K562 (cell line): ENCODE data around the gene GNPAT. TPM values are rescaled to one million over a fixed set of nuclear protein-coding genes. Genes with fewer than 3 reads are reported as not detected.

Experiments
- ATAC-seq: fragments of 200-7000 bp; cut with Tn5 transposase; 3 replicates; pipeline ENCODE4 v1.9.1; 2020; ENCODE audit warnings: moderate library complexity
- BruUV-seq: library from RNA; stranded (reverse); fragments of 400-500 nt; replicated peaks from 2 replicates; lab custom pipeline; 2021; lab: Mats Ljungman, UMichigan
- CTCF ChIA-PET: fragments of 300-600 bp; formaldehyde crosslinking; extraction: SDS; loops from one replicate; lab custom pipeline; 2021; ENCODE audit warnings: low intra/inter-chr PET ratio; lab: Yijun Ruan, JAX
- POLR2A ChIA-PET: fragments of 300-600, 350-650 bp; sonication (Branson Sonifier 250); formaldehyde crosslinking; extraction: SDS; loops from one replicate; lab custom pipeline; 2021; ENCODE audit warnings: antibody characterized with exemption, inconsistent platforms; lab: Yijun Ruan, JAX
- DNase-seq, 4 experiments: peaks; one replicate each; pipeline versions ENCODE4 v3.0.0 to v3.0.0-alpha.2; 2011 to 2018; ENCODE audit warnings: low spot score in 3 of 4, mixed read lengths in 3 of 4; ENCODE audit errors: extremely low read depth in 1 of 4
- FAIRE-seq: peaks from 2 replicates; lab custom pipeline; 2011; peaks lifted over from hg19 to GRCh38; lab: Jason Lieb, UNC
- H2AFZ ChIP-seq: 2 replicates; pipeline ENCODE4 v1.6.0; 2011; ENCODE audit warnings: low read depth, low read length, control low read depth, inconsistent platforms
- H3K27ac ChIP-seq: fragments of 200-600 bp; 3 replicates; pipeline ENCODE4 v1.8.0; 2011; ENCODE audit warnings: low read depth, mild to moderate bottlenecking, control low read depth, inconsistent platforms, low read length, moderate library complexity, mixed read lengths; ENCODE audit errors: extremely low read depth
- H3K27me3 ChIP-seq, 2 experiments: fragments of 300-600 bp in 1 of 2; 2 replicates in 1 of 2; 3 replicates in 1 of 2; pipeline versions ENCODE4 v1.6.0 to v1.8.0; 2011; ENCODE audit warnings: inconsistent platforms in 2 of 2, low read length in 2 of 2, mild to moderate bottlenecking in 1 of 2, mixed read lengths in 1 of 2, moderate library complexity in 1 of 2; ENCODE audit not compliant: control insufficient read depth in 2 of 2, insufficient read depth in 2 of 2
- H3K36me3 ChIP-seq: fragments of 300-600 bp; 3 replicates; pipeline ENCODE4 v1.8.0; 2011; ENCODE audit warnings: mild to moderate bottlenecking, low read length, inconsistent platforms; ENCODE audit not compliant: control insufficient read depth, insufficient read depth
- H3K4me1 ChIP-seq, 2 experiments: fragments of 200-600 bp in 1 of 2; replicated peaks in 1 of 2; 2 replicates in 1 of 2; 3 replicates in 1 of 2; pipeline versions ENCODE4 v1.5.1 to v1.8.0; 2011; ENCODE audit warnings: inconsistent platforms in 2 of 2, low read length in 2 of 2, mild to moderate bottlenecking in 1 of 2, mixed read lengths in 1 of 2, moderate library complexity in 1 of 2; ENCODE audit not compliant: control insufficient read depth in 2 of 2, insufficient read depth in 2 of 2
- H3K4me2 ChIP-seq: 2 replicates; pipeline ENCODE4 v1.6.1; 2011; ENCODE audit warnings: low read length, control low read depth, inconsistent platforms, mixed read lengths; ENCODE audit not compliant: insufficient read depth
- H3K4me3 ChIP-seq: fragments of 200-600 bp; sonication (generic), shearing (Covaris generic); 2 replicates; pipeline ENCODE4 v1.5.1; 2016; ENCODE audit warnings: control low read depth, inconsistent platforms
- H3K79me2 ChIP-seq: fragments of 200-600 bp; 3 replicates; pipeline ENCODE4 v1.8.0; 2011; ENCODE audit warnings: low read length, inconsistent platforms; ENCODE audit not compliant: control insufficient read depth, insufficient read depth
- H3K9ac ChIP-seq, 2 experiments: 2 replicates each; pipeline versions ENCODE4 v1.6.0 to v1.6.1; 2011; ENCODE audit warnings: low read depth in 2 of 2, low read length in 2 of 2, control low read depth in 1 of 2, inconsistent platforms in 1 of 2, mild to moderate bottlenecking in 1 of 2, mixed read lengths in 1 of 2; ENCODE audit not compliant: insufficient read depth in 1 of 2
- H3K9me1 ChIP-seq: one replicate; pipeline ENCODE4 v1.6.0; 2011; ENCODE audit warnings: inconsistent platforms, mild to moderate bottlenecking, low read length, moderate library complexity; ENCODE audit not compliant: control insufficient read depth, insufficient read depth
- H3K9me3 ChIP-seq: replicated peaks from 2 replicates; pipeline ENCODE4 v1.5.1; 2011; ENCODE audit warnings: low read depth, low read length, inconsistent platforms; ENCODE audit not compliant: control insufficient read depth, insufficient read depth
- H4K20me1 ChIP-seq: replicated peaks from 2 replicates; pipeline ENCODE4 v1.6.1; 2011; ENCODE audit warnings: low read length, inconsistent platforms, mixed read lengths; ENCODE audit not compliant: control insufficient read depth, insufficient read depth
- ATF7 ChIP-seq: fragments of 450-650 bp; IDR thresholded peaks from 2 replicates; pipeline ENCODE4 v1.7.1; 2014; ENCODE audit warnings: mild to moderate bottlenecking, moderate library complexity
- CC2D1A ChIP-seq: fragments of 450-650 bp; IDR thresholded peaks from 2 replicates; pipeline ENCODE4 v1.6.1; 2017; ENCODE audit warnings: mild to moderate bottlenecking
- CSDE1 ChIP-seq, 2 experiments: fragments of 450-650 bp; IDR thresholded peaks; 2 replicates each; pipeline ENCODE4 v1.6.1; 2016; ENCODE audit warnings: mild to moderate bottlenecking in 1 of 2
- EGR1 ChIP-seq: fragments of 450-650 bp; conservative IDR thresholded peaks from 2 replicates; pipeline ENCODE4 v1.6.1; 2017; ENCODE audit warnings: mild to moderate bottlenecking
- ETV5 ChIP-seq: sonication (generic); formaldehyde crosslinking; IDR thresholded peaks from 2 replicates; pipeline ENCODE4 v1.4.0; 2020; ENCODE audit warnings: low read depth, mild to moderate bottlenecking, missing genetic modification reagents
- HNRNPUL1 ChIP-seq: fragments of 200-400 bp; formaldehyde crosslinking; IDR thresholded peaks from 2 replicates; pipeline ENCODE4 v1.6.1; 2017; ENCODE audit warnings: low read length
- KHSRP ChIP-seq: fragments of 450-650 bp; IDR thresholded peaks from 2 replicates; pipeline ENCODE4 v1.6.1; 2017
- MAFK ChIP-seq: IDR thresholded peaks from 2 replicates; pipeline ENCODE4 v1.6.1; 2011; ENCODE audit warnings: low read length, improper control_type of control experiment
- MTA2 ChIP-seq: fragments of 450-650 bp; IDR thresholded peaks from 2 replicates; pipeline ENCODE4 v1.6.1; 2016; ENCODE audit warnings: low read depth
- NFIC ChIP-seq: fragments of 450-650 bp; IDR thresholded peaks from 2 replicates; pipeline ENCODE4 v1.6.1; 2017; ENCODE audit warnings: mild to moderate bottlenecking, inconsistent platforms
- NUFIP1 ChIP-seq: fragments of 450-650 bp; IDR thresholded peaks from 2 replicates; pipeline ENCODE4 v1.6.1; 2018; ENCODE audit not compliant: partially characterized antibody
- RB1 ChIP-seq: fragments of 450-650 bp; IDR thresholded peaks from 2 replicates; pipeline ENCODE4 v1.6.1; 2017; ENCODE audit warnings: low read depth, mild to moderate bottlenecking
- SUPT5H ChIP-seq: fragments of 450-650 bp; IDR thresholded peaks from 2 replicates; pipeline ENCODE4 v1.6.1; 2016
- ZC3H4 ChIP-seq: sonication (generic); formaldehyde crosslinking; IDR thresholded peaks from 2 replicates; pipeline ENCODE4 v1.9.0; 2021; ENCODE audit warnings: missing genetic modification reagents, borderline replicate concordance
- ZNF121 ChIP-seq: sonication (generic); formaldehyde crosslinking; conservative IDR thresholded peaks from 2 replicates; pipeline ENCODE4 v1.8.0; 2022; ENCODE audit warnings: missing genetic modification reagents
- ZNF347 ChIP-seq: fragments of 450-650 bp; formaldehyde crosslinking; IDR thresholded peaks from 2 replicates; pipeline ENCODE4 v1.4.0; 2020; ENCODE audit warnings: low read depth, mild to moderate bottlenecking, moderate library complexity
- WGBS: fragments of 100-300 bp; shearing (Covaris generic); methylation state at CpG from one replicate; pipeline ENCODE4 v1.1.6; 2016; ENCODE audit warnings: low coverage, mixed read lengths; ENCODE audit not compliant: insufficient coverage; ENCODE audit errors: missing lambda C conversion rate; 5-methylcytosine and 5-hydroxymethylcytosine counted together
- in situ Hi-C: fragments of 300-500 bp; cut with MboI; formaldehyde crosslinking; loops from 4 replicates; pipeline ENCODE4 v1.15.0; 2018; ENCODE audit warnings: inconsistent platforms, mixed read lengths
- intact Hi-C: fragments of 100-400 bp; cut with micrococcal nuclease; formaldehyde crosslinking; loops from 2 replicates; pipeline ENCODE4 v1.14.2; 2022
- polyA plus RNA-seq, 8 experiments: library from polyadenylated mRNA; depleted of rRNA in 4 of 8; stranded (reverse) in 5 of 8; unstranded in 3 of 8; fragments of >200 nt; fragmentation: Nextera tagmentation in 2 of 8; fragmentation: Illumina TruSeq in 1 of 8; extraction: Ambion mirVana in 2 of 8; extraction: Trizol in 1 of 8; gene quantifications; 2 replicates each; pipeline versions ENCODE4 v1.2.1 to v1.2.3, GENCODE V29; 2011 to 2014; ENCODE audit warnings: inconsistent platforms in 1 of 8, missing spikeins in 1 of 8
- total RNA-seq, 7 experiments: library from RNA; depleted of rRNA in 6 of 7; stranded (reverse); fragments of >200 nt in 6 of 7; fragmentation: Illumina TruSeq in 2 of 7; extraction: Trizol in 2 of 7; gene quantifications; 2 replicates each; pipeline versions ENCODE4 v1.2.1 to v1.2.3, GENCODE V29; 2011 to 2021; ENCODE audit warnings: low replicate concordance in 1 of 7
- TF ChIP-seq, protein P1 (sequence below): fragments of 450-650 bp; IDR thresholded peaks from 2 replicates; pipeline ENCODE4 v1.7.0; 2016; ENCODE audit warnings: borderline replicate concordance

Gene GNPAT
- total and polyA plus RNA-seq, 9 of the 15 experiments (the other 6 are each of a cell fraction or from before 2014, with no cell fraction given) = 32.1 to 68.8 (median 50.7) TPM

DNA sequence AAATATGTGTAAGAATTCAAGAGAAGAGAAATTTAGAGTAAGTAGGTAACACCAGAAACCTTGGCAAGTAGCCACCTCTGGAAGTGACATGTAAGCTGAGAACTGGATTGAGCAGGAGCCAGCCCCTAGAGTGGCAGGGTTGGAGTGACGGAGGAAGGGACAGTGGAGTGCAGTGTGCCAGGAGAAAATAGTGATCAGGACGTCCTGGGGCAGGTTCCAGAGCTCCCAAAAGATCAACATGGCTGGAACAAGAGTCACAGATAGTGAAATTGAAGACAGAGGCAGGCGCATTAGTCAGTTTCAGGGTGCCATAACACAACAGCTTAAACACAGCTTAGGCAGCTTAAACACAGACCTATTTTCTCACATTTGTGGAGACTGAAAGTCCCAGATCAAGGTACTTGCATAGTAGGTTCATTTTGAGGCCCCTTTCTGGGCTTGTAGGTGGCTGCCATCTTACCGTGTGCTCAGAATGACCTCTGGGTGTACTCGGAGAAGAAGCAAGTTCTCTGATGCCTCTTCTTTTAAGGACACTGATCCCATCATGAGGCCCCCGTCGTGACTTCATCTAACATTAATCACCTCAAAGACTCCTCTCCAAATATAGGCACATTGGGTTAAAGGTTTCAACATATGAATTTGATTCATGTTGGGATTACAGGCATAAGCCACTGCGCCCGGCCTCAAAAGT, 37.2 kb downstream of the GNPAT start:
- H3K4me1 ChIP-seq = peaks cover 0 to 4% of the 10 kb centered on the region in 2 experiments; a peak in 1 of 5 replicates
- DNase-seq (no peak), ATAC-seq (no peak; the same call in 1 of the 3 replicates), FAIRE-seq (no peak)
- no peaks in the 10 kb centered on the region for H3K79me2 ChIP-seq
- ChIA-PET POLR2A (interaction anchor here (0.7 to 1.5 kb wide), 3 partner anchors 9 to 60 kb away, joined by 3 read pairs; partner anchors contain the start of genes EXOC8 and SPRTN), CTCF (no interaction called here)
- intact Hi-C loops (no loop called here), in situ Hi-C loops (no loop called here)
- H3K9me1 ChIP-seq = no peaks in the 10 kb centered on the region
- no peak overlapping the region for H3K27ac ChIP-seq
- H3K36me3 ChIP-seq = peaks cover 39% of the 10 kb centered on the region; the same call in 2 of the 3 replicates
- H3K4me2 ChIP-seq = no peak overlapping the region
- H3K9me3 ChIP-seq = no peaks in the 10 kb centered on the region
- no peak overlapping the region for H3K9ac ChIP-seq
- TF ChIP-seq NFIC (peak; percentile 52), ETV5 (CRISPR knock-in tag) (no peak), SUPT5H (0 out of 2 replicates have a peak, but pooled peaks have one; percentile 17), HNRNPUL1 (no peak)
- H2AFZ ChIP-seq = no peak overlapping the region
- H4K20me1 ChIP-seq = no peaks in the 10 kb centered on the region
- BruUV-seq = no TSS peak
- 77% methylated on average over 9 of the region's 9 CpGs for WGBS
- no peak overlapping the region for H3K4me3 ChIP-seq
- H3K27me3 ChIP-seq = no peaks in the 10 kb centered on the region

DNA sequence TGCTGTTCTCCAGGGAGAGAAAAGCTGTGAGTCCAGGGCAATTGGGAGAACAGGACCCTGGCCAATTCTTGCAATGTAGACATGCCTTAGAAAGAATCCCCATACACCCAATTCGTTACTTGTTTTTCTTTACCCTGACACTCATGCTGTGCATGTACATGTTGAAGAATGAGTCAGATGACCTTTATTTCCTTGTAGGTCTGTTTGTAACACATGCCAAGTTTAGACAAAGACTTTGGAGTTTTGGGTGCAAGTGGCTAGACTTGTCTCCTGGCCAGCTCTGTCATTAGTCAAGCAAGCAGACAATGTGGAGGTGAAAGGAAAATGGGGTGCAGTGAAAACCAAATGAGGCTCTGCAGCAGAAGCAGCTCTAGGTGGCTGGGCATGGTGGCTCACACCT, 38.1 kb downstream of the GNPAT start:
- 71% methylated on average over 1 of the region's 1 CpG for WGBS
- FAIRE-seq = no peak
- POLR2A ChIA-PET = interaction anchor here (0.7 kb wide), 3 partner anchors 15 to 59 kb away, joined by 3 to 4 read pairs (median 3); partner anchors contain the start of genes EXOC8 and SPRTN
- H3K79me2 ChIP-seq = no peaks in the 10 kb centered on the region
- no peak for DNase-seq
- CTCF ChIA-PET = no interaction called here
- H3K9ac ChIP-seq = no peak overlapping the region
- no TSS peak for BruUV-seq
- no peak overlapping the region for H2AFZ ChIP-seq
- no peak overlapping the region for H3K4me2 ChIP-seq
- peaks cover 32% of the 10 kb centered on the region; the same call in 2 of the 3 replicates for H3K36me3 ChIP-seq
- no peaks in the 10 kb centered on the region for H3K27me3 ChIP-seq
- ATAC-seq = no peak
- H3K9me3 ChIP-seq = no peaks in the 10 kb centered on the region
- in situ Hi-C loops = no loop called here
- no peak overlapping the region for H3K4me3 ChIP-seq
- no peaks in the 10 kb centered on the region for H4K20me1 ChIP-seq
- H3K9me1 ChIP-seq = no peaks in the 10 kb centered on the region
- H3K4me1 ChIP-seq = peaks cover 0 to 4% of the 10 kb centered on the region in 2 experiments; a peak in 1 of 5 replicates
- intact Hi-C loops = no loop called here
- no peak overlapping the region for H3K27ac ChIP-seq
- TF ChIP-seq EGR1 (no peak), MAFK (no peak), KHSRP (no peak), ATF7 (no peak), ZC3H4 (CRISPR knock-in tag) (no peak), MTA2 (no peak), NUFIP1 (no peak), ZNF121 (CRISPR knock-in tag) (no peak), RB1 (no peak), ZNF347 (no peak), CC2D1A (no peak), CSDE1 (IDR thresholded peaks at IDR 0.05) (no peak)
- TF ChIP-seq, protein P1, sequence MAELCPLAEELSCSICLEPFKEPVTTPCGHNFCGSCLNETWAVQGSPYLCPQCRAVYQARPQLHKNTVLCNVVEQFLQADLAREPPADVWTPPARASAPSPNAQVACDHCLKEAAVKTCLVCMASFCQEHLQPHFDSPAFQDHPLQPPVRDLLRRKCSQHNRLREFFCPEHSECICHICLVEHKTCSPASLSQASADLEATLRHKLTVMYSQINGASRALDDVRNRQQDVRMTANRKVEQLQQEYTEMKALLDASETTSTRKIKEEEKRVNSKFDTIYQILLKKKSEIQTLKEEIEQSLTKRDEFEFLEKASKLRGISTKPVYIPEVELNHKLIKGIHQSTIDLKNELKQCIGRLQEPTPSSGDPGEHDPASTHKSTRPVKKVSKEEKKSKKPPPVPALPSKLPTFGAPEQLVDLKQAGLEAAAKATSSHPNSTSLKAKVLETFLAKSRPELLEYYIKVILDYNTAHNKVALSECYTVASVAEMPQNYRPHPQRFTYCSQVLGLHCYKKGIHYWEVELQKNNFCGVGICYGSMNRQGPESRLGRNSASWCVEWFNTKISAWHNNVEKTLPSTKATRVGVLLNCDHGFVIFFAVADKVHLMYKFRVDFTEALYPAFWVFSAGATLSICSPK = no peak
